HG02678 (cell line): ENCODE measurements around the gene TTLL3.
"Not testable (repeated sequence)": the region's sequence is repeated elsewhere in the genome, so short reads cannot be mapped to it uniquely, and the experiment has no call there.

ENCODE experiments used
- ATAC-seq: cut with Tn5 transposase; IDR thresholded peaks from one replicate; pipeline ENCODE4 v1.9.1; 2021; ENCODE audit warnings: mild to moderate bottlenecking, moderate library complexity; ENCODE audit not compliant: unreplicated experiment

TTLL3 gene

DNA sequence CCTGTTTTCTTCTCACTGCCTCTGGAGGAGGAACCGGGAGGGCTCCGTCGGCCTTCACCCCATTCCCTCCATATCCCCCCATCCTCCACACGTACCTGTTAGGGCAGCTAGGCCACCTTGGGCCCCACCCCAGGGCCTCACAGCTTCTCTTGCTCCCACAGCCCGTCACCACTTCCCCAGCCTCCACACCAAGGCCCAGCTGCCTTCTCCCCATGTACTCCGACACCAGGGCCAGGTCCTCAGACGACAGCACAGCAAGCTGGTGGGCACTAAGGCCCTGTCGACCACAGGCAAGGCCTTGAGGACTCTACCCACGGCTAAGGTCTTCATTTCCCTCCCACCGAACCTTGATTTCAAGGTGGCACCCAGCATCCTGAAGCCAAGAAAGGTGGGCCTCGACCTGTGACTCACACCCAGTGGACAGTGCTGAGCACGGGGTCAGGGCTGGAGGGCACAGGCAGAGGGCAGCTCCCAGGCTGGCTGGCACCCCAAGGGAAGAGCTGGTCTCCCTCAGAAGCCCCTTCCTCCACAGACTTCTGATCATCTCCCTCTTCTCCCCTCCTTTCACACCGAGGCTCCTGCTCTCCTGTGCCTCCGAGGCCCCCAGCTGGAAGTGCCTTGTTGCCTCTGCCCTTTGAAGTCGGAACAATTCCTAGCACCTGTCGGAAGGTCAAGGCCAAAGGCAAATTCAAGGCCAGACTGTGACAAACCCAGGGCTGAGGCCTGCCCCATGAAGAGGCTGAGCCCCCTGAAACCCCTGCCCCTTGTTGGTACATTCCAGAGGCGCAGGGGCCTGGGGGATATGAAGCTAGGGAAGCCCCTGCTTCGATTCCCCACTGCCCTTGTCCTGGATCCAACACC is 24.7 kb downstream of the TTLL3 start:
- ATAC-seq: no peak

DNA sequence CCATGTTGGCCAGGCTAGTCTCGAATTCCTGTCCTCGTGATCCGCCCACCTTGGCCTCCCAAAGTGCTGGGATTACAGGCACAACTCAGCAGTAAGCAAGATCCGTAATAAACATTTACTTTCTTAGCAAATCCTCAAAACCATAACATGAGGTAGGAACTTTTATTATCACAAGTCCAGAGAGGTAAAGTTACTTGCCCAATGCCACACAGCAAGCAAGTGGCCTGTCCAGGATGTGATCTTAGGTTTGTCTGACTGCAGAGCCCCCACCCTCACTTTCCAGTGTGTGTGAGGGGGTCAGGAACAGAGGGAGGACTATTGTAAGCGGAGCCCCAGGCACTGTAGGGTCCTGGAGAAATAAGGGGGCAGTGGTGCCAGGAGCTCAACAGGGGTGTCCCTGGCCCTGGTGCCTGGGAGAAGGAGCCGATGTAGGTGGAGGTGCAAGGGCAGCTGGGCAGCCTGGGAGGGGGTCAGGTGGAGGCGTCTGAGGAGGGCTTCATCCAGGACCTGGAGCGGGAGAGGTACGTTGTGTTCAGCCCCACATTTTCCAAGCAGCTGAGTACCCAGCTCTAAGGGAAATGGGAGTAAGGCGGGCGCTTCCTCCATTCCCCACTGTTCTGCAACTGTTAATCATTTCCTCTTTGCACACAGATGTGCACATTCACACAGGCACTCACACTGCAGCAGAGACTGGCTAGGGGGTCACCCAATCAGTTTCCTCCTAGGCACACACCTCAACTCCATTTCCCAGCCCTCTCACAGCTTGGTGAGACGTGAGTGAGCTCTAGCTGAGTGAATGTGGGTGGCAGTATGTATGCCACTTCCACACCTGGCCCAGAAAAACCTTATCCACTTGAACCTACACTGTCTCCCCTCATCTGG is 27.9 kb downstream of the TTLL3 start:
- ATAC-seq: no peak

GRCh38 chr3:9838856-9839255 is 28.8 kb downstream of the TTLL3 start:
- no peak for ATAC-seq

- no peak for ATAC-seq
These were observed 31.0 kb downstream of the TTLL3 start for GRCh38 chr3:9841015-9841414.

DNA sequence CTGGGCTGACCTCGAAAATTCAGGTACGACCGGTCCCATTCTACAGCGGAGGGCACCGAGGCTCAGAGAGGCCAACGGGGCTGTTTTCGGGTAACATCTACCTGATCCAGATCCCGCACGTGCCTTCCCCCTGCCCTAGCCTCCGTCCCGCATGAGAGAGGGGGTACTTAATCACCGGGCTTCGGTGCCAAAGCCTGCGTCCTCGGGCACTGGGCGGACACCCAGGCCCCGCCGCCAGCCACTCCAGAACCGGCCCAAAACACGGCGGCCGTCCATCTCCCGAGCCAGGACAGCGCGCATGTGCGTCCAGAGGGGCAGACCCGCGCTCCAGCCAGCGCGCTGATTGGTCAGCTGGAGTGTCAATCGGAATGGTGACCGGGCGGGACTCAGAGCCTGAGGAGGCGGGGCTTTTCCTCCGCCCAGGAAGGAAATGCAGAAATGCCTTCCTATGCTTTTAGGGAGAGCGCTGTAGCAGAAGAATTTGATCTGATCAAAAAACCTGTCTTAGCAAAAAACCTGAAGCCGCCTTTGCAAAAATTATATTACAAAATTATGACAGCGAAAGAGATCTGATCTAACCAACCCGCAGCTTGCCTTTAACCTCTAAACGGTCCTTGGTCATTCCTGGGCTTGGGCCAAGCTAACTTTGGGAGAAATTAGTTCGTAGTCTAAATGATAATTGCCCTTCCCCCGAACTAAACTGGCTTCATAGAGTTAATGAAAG is 33.8 kb downstream of the TTLL3 start, which contains the start of gene RPUSD3:
Gene RPUSD3 (minus strand): TSS at position 294 of the 724 bp plus-strand sequence. CDS start 18 bp downstream, at position 276.
- ATAC-seq: peak; percentile 99

DNA sequence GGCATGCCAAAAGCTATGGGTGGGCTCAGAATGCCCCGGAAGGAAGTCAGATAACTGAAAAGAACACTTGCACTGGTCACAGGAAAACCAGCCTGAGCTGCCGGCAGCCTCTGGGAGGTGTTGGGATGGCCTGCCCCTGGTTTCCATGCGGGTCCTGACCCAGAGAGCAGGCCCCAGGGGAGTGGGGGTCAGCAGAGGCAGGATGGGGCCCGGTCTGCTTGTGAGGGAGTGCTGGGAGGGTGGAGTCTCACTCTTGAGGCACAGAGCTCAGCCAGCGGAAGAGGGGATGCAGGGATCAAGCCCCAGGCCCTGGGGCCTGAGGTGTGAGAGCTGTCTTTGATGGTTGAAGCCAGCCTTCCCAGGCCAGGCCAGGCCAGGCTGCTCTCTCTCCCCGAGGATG is 36.2 kb downstream of the TTLL3 start:
- ATAC-seq: no peak

- ATAC-seq: no peak
These were observed 36.9 kb downstream of the TTLL3 start for GRCh38 chr3:9846931-9847488.

DNA sequence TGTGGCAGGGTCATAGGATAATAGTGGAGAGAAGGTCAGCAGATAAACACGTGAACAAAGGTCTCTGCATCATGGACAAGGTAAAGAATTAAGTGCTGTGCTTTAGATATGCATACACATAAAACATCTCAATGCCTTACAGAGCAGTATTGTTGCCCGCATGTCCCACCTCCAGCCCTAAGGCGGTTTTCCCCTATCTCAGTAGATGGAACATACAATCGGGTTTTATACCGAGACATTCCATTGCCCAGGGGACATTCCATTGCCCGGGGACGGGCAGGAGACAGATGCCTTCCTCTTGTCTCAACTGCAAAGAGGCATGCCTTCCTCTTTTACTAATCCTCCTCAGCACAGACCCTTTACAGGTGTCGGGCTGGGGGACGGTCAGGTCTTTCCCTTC is 37.8 kb downstream of the TTLL3 start:
- ATAC-seq: not testable (repeated sequence)

GRCh38 chr3:9848860-9849259 is 38.8 kb downstream of the TTLL3 start:
- not testable (repeated sequence) for ATAC-seq

- not testable (repeated sequence) for ATAC-seq
These were observed 41.3 kb downstream of the TTLL3 start for GRCh38 chr3:9851383-9851782.

DNA sequence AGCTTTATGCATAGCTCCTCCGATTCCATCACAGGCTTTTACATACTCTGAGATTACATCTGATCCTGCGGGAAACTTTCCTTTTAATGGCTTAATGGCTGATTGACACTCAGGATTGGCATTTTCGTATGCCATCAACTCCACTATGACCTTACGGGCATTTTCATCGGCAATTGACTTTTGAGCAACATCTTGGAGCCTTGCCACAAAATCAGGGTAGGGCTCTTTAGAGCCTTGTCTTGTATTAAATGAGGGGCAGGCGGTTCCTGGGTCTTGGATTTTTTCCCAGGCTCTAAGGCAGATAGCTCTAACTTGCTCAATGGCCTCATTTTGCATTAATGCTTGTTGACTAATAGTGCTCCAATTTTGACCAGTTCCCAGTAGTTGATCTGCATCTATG is 41.9 kb downstream of the TTLL3 start:
- ATAC-seq: not testable (repeated sequence)

- no peak for ATAC-seq
These were observed 42.5 kb downstream of the TTLL3 start for GRCh38 chr3:9852528-9852927.

DNA sequence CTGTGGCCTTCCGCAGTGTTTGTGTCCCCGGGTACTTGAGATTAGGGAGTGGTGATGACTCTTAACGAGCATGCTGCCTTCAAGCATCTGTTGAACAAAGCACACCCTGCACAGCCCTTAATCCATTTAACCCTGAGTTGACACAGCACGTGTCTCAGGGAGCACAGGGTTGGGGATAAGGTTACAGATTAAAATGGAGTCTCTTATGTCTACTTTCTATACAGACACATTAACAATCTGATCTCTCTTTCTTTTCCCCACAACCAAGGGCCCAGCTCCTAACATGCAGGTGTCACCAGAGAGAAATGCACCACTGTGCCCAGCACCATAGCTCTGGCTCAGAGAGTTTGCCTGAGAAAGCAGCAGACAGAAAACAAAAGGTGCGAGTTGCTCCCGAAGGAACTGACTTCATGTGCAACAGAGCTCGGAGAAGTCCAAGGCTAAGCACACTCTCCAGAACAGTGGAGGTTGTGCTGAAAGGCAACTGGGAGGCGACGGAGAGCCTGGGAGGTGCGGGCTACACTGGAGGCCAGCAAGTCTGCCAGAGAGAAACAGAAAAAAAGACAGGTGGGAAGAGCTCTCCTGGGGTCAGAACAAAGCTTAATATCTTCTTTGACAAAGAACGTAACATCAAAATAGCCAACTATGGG is 44.4 kb downstream of the TTLL3 start:
- not testable (repeated sequence) for ATAC-seq

DNA sequence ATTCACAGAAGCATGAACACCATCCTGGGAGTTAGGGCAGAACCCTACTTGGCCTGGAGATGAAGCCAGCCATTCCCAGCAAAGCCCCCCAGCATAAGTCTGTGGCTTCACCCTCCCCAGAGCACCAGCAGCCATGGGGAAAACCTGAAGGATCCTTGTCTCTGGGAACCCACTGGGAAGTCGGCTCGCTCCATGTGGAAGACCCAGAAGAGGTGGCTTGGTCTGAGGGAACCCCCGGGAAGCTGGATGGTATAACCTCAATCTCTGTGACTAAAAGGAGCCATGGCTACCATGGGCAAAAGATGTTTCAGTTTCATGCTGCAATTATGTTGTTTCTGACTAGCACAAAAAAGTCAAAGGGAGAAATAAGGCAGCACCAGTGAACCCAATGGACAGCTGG is 45.5 kb downstream of the TTLL3 start:
- no peak for ATAC-seq

- no peak for ATAC-seq
These were observed 49.5 kb downstream of the TTLL3 start for GRCh38 chr3:9859530-9860025.

- ATAC-seq: no peak
These were observed 51.1 kb downstream of the TTLL3 start for GRCh38 chr3:9861201-9861600.

DNA sequence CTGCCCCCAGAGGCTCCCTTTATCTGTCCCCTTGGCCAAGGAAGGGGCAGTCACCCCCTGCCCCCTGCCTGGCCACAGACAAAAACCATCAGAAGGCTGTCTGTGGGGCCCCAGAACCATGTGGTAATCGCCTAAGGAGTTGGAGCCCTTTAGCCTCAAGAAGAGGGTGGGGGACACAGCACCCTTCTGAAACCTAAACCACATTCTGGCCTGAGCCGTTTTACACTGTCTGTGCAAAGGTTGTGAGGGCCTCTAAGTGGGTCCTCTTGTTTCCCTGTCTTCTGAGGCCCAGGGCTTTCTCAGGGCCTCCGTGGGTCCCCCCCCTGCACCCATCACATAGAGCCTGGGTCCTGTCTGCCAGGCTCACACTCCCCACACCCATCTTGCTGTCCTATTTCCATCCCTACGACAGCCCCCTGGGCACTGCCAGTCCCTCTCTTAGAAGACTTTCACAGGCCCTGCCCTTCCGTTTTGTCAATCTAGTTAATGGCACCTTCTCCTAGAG is 51.6 kb downstream of the TTLL3 start:
- no peak for ATAC-seq

GRCh38 chr3:9862391-9863057 is 52.5 kb downstream of the TTLL3 start:
- ATAC-seq: no peak

GRCh38 chr3:9863058-9863772 is 53.2 kb downstream of the TTLL3 start:
- ATAC-seq: no peak
